Measurements from ENCODE around the gene EML4.

The EML4 gene

DNA sequence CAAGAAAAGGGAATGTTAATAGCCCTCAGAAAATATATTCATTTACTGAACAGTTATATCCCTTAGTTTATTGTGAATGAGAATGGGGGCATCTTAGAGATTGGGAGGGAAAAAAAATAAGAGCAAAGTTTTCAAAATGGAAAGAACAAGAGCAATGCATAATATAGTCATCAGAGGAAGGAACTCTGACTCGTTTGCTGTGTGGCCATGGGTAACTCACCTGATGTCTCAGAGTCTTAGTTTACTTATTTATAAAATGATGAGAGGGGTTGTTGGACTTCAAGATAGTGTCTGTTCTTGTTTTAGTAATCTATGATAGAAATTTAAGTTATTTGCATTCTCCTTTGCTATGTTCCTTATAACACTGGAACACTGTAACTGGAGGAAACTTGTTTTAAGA lies 70.7 kb downstream of the EML4 start:
- no peaks in the 10 kb centered on the region for H3K9me3 ChIP-seq (ENCODE audit: insufficient read depth, low read length, severe bottlenecking)
- H3K27me3 ChIP-seq (ENCODE audit: insufficient read depth, low read length, poor library complexity), result no peaks in the 10 kb centered on the region
- H3K4me3 ChIP-seq (ENCODE audit: low read depth in 1 of 2, low read length in 2 of 2), result no peak overlapping the region
- 0 out of 2 replicates have a peak, but pooled peaks cover 7% of the 10 kb centered on the region for H4K20me1 ChIP-seq (ENCODE audit: insufficient read depth, low read length)
- ATAC-seq (ENCODE audit: insufficient read depth, low read depth) (no peak), DNase-seq (no peak)
- TF ChIP-seq EZH2 (IDR thresholded peaks at IDR 0.05; ENCODE audit: borderline replicate concordance, low read depth, low read length, severe bottlenecking), result no peak
- TF ChIP-seq, protein P1, sequence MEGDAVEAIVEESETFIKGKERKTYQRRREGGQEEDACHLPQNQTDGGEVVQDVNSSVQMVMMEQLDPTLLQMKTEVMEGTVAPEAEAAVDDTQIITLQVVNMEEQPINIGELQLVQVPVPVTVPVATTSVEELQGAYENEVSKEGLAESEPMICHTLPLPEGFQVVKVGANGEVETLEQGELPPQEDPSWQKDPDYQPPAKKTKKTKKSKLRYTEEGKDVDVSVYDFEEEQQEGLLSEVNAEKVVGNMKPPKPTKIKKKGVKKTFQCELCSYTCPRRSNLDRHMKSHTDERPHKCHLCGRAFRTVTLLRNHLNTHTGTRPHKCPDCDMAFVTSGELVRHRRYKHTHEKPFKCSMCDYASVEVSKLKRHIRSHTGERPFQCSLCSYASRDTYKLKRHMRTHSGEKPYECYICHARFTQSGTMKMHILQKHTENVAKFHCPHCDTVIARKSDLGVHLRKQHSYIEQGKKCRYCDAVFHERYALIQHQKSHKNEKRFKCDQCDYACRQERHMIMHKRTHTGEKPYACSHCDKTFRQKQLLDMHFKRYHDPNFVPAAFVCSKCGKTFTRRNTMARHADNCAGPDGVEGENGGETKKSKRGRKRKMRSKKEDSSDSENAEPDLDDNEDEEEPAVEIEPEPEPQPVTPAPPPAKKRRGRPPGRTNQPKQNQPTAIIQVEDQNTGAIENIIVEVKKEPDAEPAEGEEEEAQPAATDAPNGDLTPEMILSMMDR (IDR thresholded peaks at IDR 0.05; ENCODE audit: borderline replicate concordance, extremely low read depth, low read length, poor library complexity, severe bottlenecking), result no peak
- no peak overlapping the region for H3K27ac ChIP-seq (ENCODE audit: low read length)
- H3K79me2 ChIP-seq (ENCODE audit: insufficient read depth, low read length), result peaks cover 47% of the 10 kb centered on the region
- no peaks in the 10 kb centered on the region for H3K36me3 ChIP-seq (ENCODE audit: insufficient read depth, low read length)
- no peaks in the 10 kb centered on the region for H3K4me1 ChIP-seq (ENCODE audit: insufficient read depth, low read length)
- H3K9ac ChIP-seq (ENCODE audit: low read depth, low read length), result no peak overlapping the region
- H3K4me2 ChIP-seq (ENCODE audit: insufficient read depth, low read length), result no peak overlapping the region
- no peak overlapping the region for H2AFZ ChIP-seq (ENCODE audit: low read depth, low read length)

DNA sequence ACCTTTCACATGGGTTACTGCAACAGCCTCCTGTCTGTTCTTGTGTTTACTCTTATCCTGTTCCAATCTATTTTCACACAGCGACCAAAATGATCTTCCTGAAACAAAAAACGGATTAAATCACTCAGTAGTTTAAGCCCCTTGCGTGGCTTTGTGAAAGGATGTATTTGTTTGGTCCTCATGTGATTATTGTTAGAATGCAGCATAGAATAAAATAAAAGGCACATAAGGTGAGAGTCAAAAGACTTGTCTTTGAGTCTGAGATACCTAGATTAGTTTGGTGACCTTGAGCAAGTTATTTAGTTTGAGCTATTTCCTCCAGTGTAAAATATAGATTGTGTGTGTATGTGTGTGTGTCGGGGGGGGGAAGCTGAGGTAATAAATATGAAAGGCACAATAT lies 72.4 kb downstream of the EML4 start:
- H2AFZ ChIP-seq (ENCODE audit: low read depth, low read length), result no peak overlapping the region
- H3K79me2 ChIP-seq (ENCODE audit: insufficient read depth, low read length), result peaks cover 33% of the 10 kb centered on the region; the same call in 1 of the 2 replicates
- no peak overlapping the region for H3K4me3 ChIP-seq (ENCODE audit: low read depth in 1 of 2, low read length in 2 of 2)
- no peaks in the 10 kb centered on the region for H3K4me1 ChIP-seq (ENCODE audit: insufficient read depth, low read length)
- DNase-seq (no peak), ATAC-seq (ENCODE audit: insufficient read depth, low read depth) (no peak)
- no peak for TF ChIP-seq EZH2 (IDR thresholded peaks at IDR 0.05; ENCODE audit: borderline replicate concordance, low read depth, low read length, severe bottlenecking)
- TF ChIP-seq, protein P1 (IDR thresholded peaks at IDR 0.05; ENCODE audit: borderline replicate concordance, extremely low read depth, low read length, poor library complexity, severe bottlenecking), result no peak
- H3K9ac ChIP-seq (ENCODE audit: low read depth, low read length), result no peak overlapping the region
- no peak overlapping the region for H3K27ac ChIP-seq (ENCODE audit: low read length)
- no peak overlapping the region for H3K4me2 ChIP-seq (ENCODE audit: insufficient read depth, low read length)
- no peaks in the 10 kb centered on the region for H4K20me1 ChIP-seq (ENCODE audit: insufficient read depth, low read length)
- H3K27me3 ChIP-seq (ENCODE audit: insufficient read depth, low read length, poor library complexity), result no peaks in the 10 kb centered on the region
- H3K9me3 ChIP-seq (ENCODE audit: insufficient read depth, low read length, severe bottlenecking), result no peaks in the 10 kb centered on the region
- H3K36me3 ChIP-seq (ENCODE audit: insufficient read depth, low read length), result peaks cover 6% of the 10 kb centered on the region; the same call in 1 of the 2 replicates

DNA sequence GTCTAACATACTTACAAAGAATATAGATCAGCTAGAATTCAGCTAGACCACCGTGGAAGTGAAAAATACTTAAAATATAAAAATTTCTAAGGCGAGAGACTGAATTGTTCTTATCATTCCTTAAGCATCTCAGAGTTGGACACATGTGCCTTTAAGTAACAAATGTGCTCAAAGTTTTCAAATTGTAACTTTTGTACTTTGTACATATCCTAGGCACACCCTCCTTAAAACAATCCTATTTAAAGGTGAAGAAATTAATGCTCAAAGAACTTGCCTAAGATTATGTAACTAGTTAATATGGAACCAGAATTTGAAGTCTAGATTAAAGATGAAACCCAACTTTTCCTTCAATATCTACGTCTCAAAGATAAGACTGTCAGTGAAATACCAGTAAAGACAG lies 74.1 kb downstream of the EML4 start:
- Histone ChIP-seq H3K4me1 (ENCODE audit: insufficient read depth, low read length) (no peaks in the 10 kb centered on the region), H3K4me2 (ENCODE audit: insufficient read depth, low read length) (no peak overlapping the region), H3K79me2 (ENCODE audit: insufficient read depth, low read length) (peaks cover 16% of the 10 kb centered on the region; the same call in 1 of the 2 replicates), H3K27me3 (ENCODE audit: insufficient read depth, low read length, poor library complexity) (no peaks in the 10 kb centered on the region), H3K36me3 (ENCODE audit: insufficient read depth, low read length) (peaks cover 12% of the 10 kb centered on the region; the same call in 1 of the 2 replicates), H4K20me1 (ENCODE audit: insufficient read depth, low read length) (no peaks in the 10 kb centered on the region), H3K9ac (ENCODE audit: low read depth, low read length) (no peak overlapping the region), H3K27ac (ENCODE audit: low read length) (no peak overlapping the region), H3K9me3 (ENCODE audit: insufficient read depth, low read length, severe bottlenecking) (no peaks in the 10 kb centered on the region), H3K4me3 (ENCODE audit: low read depth in 1 of 2, low read length in 2 of 2) (no peak overlapping the region), H2AFZ (ENCODE audit: low read depth, low read length) (no peak overlapping the region)
- ATAC-seq (ENCODE audit: insufficient read depth, low read depth) (no peak), DNase-seq (no peak)
- TF ChIP-seq EZH2 (IDR thresholded peaks at IDR 0.05; ENCODE audit: borderline replicate concordance, low read depth, low read length, severe bottlenecking), result no peak
- TF ChIP-seq, protein P1 (IDR thresholded peaks at IDR 0.05; ENCODE audit: borderline replicate concordance, extremely low read depth, low read length, poor library complexity, severe bottlenecking), result no peak

DNA sequence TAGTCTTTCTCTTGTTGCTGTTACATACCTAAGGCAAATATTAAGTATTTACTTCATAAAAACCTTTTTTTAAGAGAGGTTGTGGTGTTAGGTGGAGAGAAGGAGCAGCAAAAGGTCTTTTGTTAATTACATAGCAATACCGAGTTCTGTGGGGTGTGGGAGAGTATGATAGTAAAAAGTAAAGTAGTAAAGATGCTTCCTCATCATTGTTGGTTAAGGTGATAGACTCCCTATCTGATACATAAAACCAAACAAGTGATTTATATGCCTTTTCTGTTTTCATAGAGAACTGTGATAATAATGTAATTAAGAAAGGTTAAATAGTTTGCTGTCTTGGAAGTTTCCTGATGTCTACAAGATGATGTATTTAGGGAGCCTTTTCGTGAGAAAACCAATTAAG lies 75.4 kb downstream of the EML4 start:
- peaks cover 16% of the 10 kb centered on the region; the same call in 1 of the 2 replicates for H3K79me2 ChIP-seq (ENCODE audit: insufficient read depth, low read length)
- H3K27ac ChIP-seq (ENCODE audit: low read length), result no peak overlapping the region
- DNase-seq (no peak), ATAC-seq (ENCODE audit: insufficient read depth, low read depth) (no peak)
- H3K4me3 ChIP-seq (ENCODE audit: low read depth in 1 of 2, low read length in 2 of 2), result no peak overlapping the region
- TF ChIP-seq EZH2 (IDR thresholded peaks at IDR 0.05; ENCODE audit: borderline replicate concordance, low read depth, low read length, severe bottlenecking), result no peak
- TF ChIP-seq, protein P1 (IDR thresholded peaks at IDR 0.05; ENCODE audit: borderline replicate concordance, extremely low read depth, low read length, poor library complexity, severe bottlenecking), result no peak
- no peaks in the 10 kb centered on the region for H4K20me1 ChIP-seq (ENCODE audit: insufficient read depth, low read length)
- H2AFZ ChIP-seq (ENCODE audit: low read depth, low read length), result no peak overlapping the region
- H3K9ac ChIP-seq (ENCODE audit: low read depth, low read length), result no peak overlapping the region
- no peak overlapping the region for H3K4me2 ChIP-seq (ENCODE audit: insufficient read depth, low read length)
- peaks cover 12% of the 10 kb centered on the region; the same call in 1 of the 2 replicates for H3K36me3 ChIP-seq (ENCODE audit: insufficient read depth, low read length)
- H3K4me1 ChIP-seq (ENCODE audit: insufficient read depth, low read length), result no peaks in the 10 kb centered on the region
- no peaks in the 10 kb centered on the region for H3K9me3 ChIP-seq (ENCODE audit: insufficient read depth, low read length, severe bottlenecking)
- no peaks in the 10 kb centered on the region for H3K27me3 ChIP-seq (ENCODE audit: insufficient read depth, low read length, poor library complexity)
